ENCODE data around the gene GRIA4.

GRIA4 gene

GRCh38 chr11:105793092-105793491 is 183.2 kb downstream of the GRIA4 start:
- no peak for DNase-seq

DNA sequence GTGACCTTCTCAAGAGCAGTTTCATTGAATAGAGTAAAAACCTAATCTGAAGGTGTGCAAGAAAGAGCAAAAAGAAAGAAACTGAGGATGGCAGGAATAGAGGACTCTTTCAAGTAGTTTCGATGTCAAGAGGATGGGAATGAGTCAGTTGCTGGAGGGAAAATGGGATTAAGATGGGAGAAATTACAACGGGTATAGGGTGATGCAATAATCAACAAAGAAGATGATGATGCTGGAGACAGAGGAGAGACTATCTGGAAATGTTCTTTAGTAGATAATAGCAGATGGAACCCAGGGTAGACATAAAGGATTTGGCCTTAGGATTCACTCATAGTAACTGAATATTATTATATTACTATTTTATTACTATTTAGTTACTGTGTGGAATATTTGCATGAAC is 189.4 kb downstream of the GRIA4 start:
- no peak for DNase-seq

- no peak for DNase-seq
Measured at GRCh38 chr11:105799728-105800462, 190.0 kb downstream of the GRIA4 start.

DNA sequence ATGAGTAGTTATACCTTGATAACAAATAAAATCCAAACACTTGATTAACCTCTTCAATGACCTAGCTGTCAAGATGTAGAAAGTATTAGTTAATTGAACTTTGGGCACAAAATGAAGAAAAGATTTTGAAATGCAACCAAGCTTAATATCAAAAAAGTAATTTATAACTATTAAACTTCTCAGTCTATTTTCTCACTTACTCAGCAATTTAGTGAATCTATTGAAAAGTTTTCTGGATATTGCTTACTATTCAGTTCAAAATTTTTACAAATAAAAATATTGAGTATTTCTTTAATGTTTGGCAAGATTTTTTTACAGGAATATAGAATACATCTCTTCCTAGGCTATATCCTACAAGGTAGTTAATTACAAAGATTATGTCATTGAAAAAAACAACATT is 192.5 kb downstream of the GRIA4 start:
- DNase-seq, result no peak

GRCh38 chr11:105811242-105811641 is 201.4 kb downstream of the GRIA4 start:
- no peak for DNase-seq

- no peak for DNase-seq
Measured at GRCh38 chr11:105821372-105821771, 211.5 kb downstream of the GRIA4 start.

GRCh38 chr11:105821781-105822180 is 211.9 kb downstream of the GRIA4 start:
- no peak for DNase-seq

DNA sequence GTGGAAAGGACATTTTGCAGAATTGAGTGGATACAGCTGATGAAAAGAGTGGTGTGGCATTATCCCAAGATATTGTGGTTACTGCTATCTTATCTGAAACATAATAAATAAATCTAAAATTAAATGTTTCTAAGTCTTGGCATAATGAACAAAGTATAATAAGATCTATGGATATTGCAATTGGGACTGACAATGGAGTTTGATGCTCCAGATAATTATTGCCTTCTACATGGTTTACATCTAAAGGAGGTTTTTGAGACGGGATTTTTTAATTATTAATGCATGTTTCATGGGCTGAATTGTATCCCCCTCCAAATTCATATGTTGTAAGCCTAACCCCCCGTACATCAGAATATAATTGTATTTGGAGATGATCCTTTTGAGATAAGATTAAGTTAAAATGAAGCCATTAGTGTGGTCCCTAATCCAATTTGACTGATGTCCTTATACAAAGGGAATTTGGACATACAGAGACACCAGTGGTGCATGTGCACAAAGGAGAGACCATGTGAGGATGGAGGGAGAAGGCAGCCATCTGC is 213.7 kb downstream of the GRIA4 start:
- DNase-seq, result no peak

DNA sequence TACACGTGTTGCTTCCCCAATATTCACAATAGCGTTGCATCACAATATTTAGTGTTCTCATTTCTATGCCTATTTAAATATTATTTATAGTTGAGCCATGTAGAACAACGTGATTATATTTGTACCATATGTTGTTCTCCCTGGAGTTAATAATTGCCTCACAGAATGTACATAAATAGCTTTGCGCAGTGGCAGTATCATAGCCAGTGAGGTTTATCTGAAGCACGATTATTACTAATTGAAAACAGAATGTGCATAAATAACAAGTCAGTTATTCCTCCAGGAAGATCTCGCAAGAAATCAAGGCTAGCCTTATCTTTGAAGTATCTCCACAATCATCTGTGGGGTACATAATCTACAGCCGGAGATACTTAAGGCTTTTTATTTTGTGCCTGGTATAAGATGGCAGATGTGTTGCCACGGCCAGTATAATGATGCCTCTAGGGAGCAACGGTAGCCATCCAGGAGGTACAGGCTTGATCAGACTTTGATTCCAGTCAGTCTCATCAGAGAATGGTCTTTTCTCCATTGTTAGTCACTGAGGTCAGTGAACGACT is 214.7 kb downstream of the GRIA4 start:
- DNase-seq, result no peak

DNA sequence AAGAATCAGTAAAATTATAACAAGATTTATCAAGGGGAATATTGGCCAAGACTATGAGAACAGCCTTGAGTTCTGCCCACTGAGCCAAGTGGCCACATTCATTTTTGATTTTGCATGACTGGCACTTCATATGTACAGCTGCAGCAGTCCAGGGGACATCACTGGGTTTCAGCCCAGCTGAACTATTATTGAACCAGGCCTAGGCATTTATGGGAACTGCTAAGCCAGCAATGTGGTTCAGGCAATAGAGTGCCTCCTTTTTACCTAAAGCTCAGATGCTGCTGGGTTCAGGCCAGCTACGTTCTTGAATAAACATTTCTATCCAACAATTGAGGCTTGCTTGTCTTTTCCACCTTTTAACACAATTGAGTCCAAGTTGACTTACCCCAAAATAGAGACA is 215.3 kb downstream of the GRIA4 start:
- no peak for DNase-seq

DNA sequence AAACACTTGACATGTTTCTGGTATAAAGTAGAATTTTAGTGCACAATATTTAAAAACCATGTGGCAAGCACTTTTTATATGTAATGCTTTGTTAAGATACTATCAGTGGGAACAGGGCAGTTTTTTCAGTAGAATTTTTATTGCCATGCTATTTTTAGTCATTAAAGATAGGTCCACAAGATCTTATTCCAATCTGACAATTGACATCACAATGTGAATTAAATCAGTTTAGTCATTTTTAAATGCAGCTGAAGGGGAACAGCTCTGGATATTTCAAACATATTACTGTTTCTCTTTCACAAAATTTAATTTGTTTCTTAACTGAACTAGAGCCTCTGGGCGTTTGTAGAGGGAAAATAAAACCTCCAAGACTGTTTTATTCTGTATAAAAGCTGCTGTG is 218.0 kb downstream of the GRIA4 start:
- no peak for DNase-seq

DNA sequence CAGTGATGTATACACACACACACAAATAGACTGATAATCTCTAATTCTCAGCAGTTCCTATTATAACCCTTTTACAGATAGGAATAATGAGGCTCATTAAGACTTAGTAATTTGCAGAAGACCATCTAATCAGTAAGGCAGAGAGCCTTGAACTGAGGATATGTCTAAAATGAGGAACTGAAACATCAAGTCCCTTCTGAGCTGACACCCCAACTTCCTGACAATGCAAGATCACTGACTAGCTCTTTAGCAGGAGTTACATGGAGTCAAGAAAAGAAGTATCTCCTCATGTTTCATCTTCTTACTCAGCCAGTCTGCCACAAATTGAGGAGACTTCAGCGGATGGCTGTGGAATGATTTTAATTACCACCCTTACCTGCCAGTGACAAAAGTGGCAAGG is 219.2 kb downstream of the GRIA4 start:
- DNase-seq, result peak; percentile 44

DNA sequence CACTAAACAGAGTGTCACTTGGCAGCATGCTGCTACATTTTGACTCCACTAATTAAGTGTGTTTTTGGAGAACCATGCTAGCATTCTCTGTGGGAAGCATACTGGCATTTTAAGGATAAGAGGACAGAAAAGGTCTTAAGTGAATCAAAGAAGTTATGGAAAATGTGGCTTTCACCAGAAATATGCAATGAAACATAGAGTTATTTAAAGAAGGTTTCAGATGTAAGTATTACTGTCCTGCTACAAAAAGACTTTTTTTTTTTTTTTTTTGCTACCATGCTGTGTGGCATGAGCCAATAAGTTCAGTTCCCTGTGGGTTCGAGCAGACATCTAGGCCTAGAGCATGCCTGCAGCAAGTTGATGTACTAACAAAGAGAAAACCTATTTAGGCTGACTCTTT is 224.6 kb downstream of the GRIA4 start:
- no peak for DNase-seq

- DNase-seq, result no peak
Measured at GRCh38 chr11:105838668-105839384, 229.0 kb downstream of the GRIA4 start.

DNA sequence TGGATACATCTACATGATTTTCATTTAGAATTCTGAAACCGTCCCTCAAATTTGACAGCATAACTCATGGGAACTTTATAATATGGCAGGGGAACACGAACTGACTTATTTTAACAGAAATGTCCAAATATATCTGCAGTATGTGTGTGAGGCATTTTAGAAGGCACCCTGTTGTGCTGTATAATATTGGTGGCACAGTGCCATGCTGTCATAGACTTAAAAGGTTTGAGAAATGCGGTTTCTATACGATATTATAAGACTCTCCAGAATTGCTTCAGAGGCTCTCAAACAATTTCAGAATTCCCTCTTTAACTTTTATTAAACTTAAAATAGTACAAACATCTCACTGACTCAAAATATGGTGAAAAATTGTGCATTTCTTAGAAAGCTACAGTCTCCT is 230.5 kb downstream of the GRIA4 start:
- no peak for DNase-seq

DNA sequence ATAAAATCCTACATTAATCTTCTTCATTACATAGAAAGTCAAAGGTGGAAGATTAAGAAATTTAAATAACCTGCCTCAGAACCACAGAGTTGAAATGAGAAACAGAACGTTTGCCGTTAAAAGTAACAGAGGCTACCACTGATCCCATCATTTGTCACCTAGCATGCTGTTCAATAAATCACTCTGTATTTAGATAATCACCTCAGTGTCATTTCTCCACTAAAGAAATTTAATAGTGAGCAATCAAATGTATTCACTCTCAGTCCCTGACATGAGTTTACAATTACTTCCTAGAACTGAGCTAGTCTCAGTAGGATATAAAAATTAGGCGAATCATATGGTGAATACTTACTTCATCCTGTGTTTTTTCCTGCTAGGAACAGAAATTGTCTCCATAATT is 242.5 kb downstream of the GRIA4 start:
- DNase-seq, result no peak

- no peak for DNase-seq
Measured at GRCh38 chr11:105854269-105854668, 244.4 kb downstream of the GRIA4 start.

- no peak for DNase-seq
Measured at GRCh38 chr11:105856954-105857353, 247.1 kb downstream of the GRIA4 start.

- DNase-seq, result no peak
Measured at GRCh38 chr11:105857728-105858127, 247.9 kb downstream of the GRIA4 start.

DNA sequence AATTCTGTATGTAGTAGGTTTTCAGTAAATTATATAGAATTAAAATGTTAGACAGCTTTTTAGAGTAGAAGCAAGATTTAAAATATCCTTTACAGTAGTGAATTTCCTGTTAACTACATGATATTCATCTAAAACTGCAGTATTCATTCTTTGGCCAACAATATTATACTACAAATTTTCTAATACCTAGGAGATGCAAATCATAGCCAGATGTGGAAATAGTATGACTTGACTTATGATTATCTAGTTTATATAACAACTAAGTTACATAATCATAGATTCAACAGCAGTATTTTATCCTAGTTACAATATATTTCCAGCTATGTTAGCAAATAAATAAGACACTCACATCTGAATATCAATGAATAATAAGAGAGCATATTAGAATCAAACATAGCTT is 249.0 kb downstream of the GRIA4 start:
- no peak for DNase-seq

- DNase-seq, result no peak
Measured at GRCh38 chr11:105860105-105860504, 250.2 kb downstream of the GRIA4 start.

- no peak for DNase-seq
Measured at GRCh38 chr11:105861225-105861624, 251.4 kb downstream of the GRIA4 start.

DNA sequence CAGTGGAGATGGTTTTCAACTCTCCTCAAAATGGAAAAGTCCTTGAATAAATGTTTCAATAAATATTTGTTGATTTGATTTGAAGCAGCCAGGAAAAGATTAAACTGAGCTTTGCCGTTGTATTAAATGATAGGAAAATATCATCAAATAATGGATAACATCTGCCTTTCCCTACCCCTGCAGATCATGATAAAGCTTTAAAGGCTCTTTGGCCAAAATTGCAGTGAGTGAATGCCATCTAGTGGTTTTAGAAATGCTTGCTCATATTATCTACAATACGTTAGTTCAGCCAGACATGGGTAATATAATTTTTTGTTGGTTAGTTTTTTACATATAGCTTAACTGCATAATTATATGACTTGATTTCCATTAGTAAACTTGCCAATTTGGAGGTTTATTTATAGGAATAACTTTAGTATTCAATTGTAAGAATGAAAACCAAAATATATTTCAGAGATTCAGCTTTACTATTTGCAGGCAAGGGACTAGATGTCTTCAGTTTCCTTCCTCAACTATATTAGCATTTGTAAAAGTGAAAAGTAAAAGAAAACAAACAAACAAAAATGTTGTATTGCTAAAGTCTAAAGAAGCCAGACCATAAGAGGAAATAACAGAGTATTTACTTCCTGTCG is 253.0 kb downstream of the GRIA4 start:
- peak; percentile 72 for DNase-seq

DNA sequence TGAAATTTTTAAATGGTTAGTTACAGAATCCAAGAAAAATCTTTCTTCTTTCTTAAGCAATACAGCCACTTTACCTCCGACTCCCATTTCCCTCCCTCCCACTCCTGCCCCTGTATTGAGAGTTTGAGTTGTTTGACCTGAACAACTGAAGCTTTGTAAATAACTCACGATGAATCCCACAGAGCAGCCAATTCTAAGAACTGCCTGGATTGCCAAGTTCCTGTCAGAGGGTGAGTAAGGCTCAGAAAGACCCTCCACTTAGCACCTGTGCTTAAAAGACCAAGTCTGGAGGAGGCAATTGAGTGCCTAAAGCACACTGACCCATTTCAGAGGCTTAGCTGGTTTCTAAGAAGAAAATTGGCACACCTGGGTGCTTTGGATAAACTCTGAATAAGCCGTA is 253.7 kb downstream of the GRIA4 start:
- no peak for DNase-seq
